Endothelial cell of umbilical vein (primary cell): Measurements from ENCODE around the gene RFESD. TPM values are rescaled to one million over a fixed set of nuclear protein-coding genes. Genes with fewer than 3 reads are reported as not detected.

Experiments used
- BruUV-seq: library from RNA; stranded (reverse); fragments of 400-500 nt; replicated peaks from 2 replicates; lab custom pipeline; 2021; lab: Mats Ljungman, UMichigan
- CTCF ChIA-PET: fragments of 300-600, 350-600 bp; sonication (Branson Sonifier 250); formaldehyde crosslinking; loops from one replicate; lab custom pipeline; 2021; ENCODE audit warnings: antibody characterized with exemption, inconsistent platforms; lab: Charles Lee
- POLR2A ChIA-PET: fragments of 300-600, 350-600 bp; sonication (Branson Sonifier 250); formaldehyde crosslinking; loops from one replicate; lab custom pipeline; 2021; ENCODE audit warnings: antibody characterized with exemption, inconsistent platforms; lab: Charles Lee
- DNase-seq: peaks from one replicate; pipeline ENCODE4 v3.0.0-alpha.2; 2011; ENCODE audit warnings: low read depth, low spot score
- FAIRE-seq: peaks from 2 replicates; lab custom pipeline; 2011; peaks lifted over from hg19 to GRCh38; lab: Jason Lieb, UNC
- H2AFZ ChIP-seq: 2 replicates; pipeline ENCODE4 v1.6.0; 2012; ENCODE audit warnings: low read depth, low read length, control low read depth, inconsistent platforms
- H3K27ac ChIP-seq: 2 replicates; pipeline ENCODE4 v1.5.1; 2011; ENCODE audit warnings: low read depth, mild to moderate bottlenecking, control low read depth, low read length, moderate library complexity; ENCODE audit not compliant: insufficient read depth
- H3K27me3 ChIP-seq, 2 experiments: 2 replicates each; pipeline versions ENCODE4 v1.6.0 to v1.6.1; 2011; ENCODE audit warnings: low read length in 2 of 2, mixed read lengths in 1 of 2; ENCODE audit not compliant: control insufficient read depth in 2 of 2, insufficient read depth in 2 of 2
- H3K36me3 ChIP-seq, 2 experiments: 2 replicates in 1 of 2; 3 replicates in 1 of 2; pipeline ENCODE4 v1.5.1; 2011; ENCODE audit warnings: low read length in 2 of 2, mild to moderate bottlenecking in 1 of 2, moderate library complexity in 1 of 2; ENCODE audit not compliant: control insufficient read depth in 2 of 2, insufficient read depth in 2 of 2; ENCODE audit errors: extremely low read depth in 1 of 2
- H3K4me1 ChIP-seq: 3 replicates; pipeline ENCODE4 v1.5.1; 2011; ENCODE audit warnings: mild to moderate bottlenecking, low read length; ENCODE audit not compliant: control insufficient read depth, insufficient read depth; ENCODE audit errors: extremely low read depth
- H3K4me2 ChIP-seq: 2 replicates; pipeline ENCODE4 v1.6.1; 2011; ENCODE audit warnings: low read length, control low read depth, mixed read lengths; ENCODE audit not compliant: insufficient read depth
- H3K4me3 ChIP-seq, 3 experiments: fragments of 200-600 bp in 1 of 3; sonication (generic), shearing (Covaris generic) in 1 of 3; replicated peaks in 1 of 3; 2 replicates each; pipeline ENCODE4 v1.5.1; 2011 to 2016; ENCODE audit warnings: control low read depth in 3 of 3, low read length in 3 of 3, mild to moderate bottlenecking in 2 of 3, inconsistent platforms in 1 of 3, low read depth in 1 of 3, moderate library complexity in 1 of 3; ENCODE audit not compliant: insufficient read depth in 1 of 3
- H3K79me2 ChIP-seq: 2 replicates; pipeline ENCODE4 v1.6.0; 2012; ENCODE audit warnings: low read length, inconsistent platforms; ENCODE audit not compliant: control insufficient read depth, insufficient read depth
- H3K9ac ChIP-seq: replicated peaks from 2 replicates; pipeline ENCODE3; 2011; ENCODE audit warnings: low read length, control low read depth; ENCODE audit not compliant: insufficient read depth; ENCODE audit errors: extremely low read depth
- H3K9me1 ChIP-seq: replicated peaks from 3 replicates; pipeline ENCODE4 v1.6.0; 2011; ENCODE audit warnings: mild to moderate bottlenecking, low read length; ENCODE audit not compliant: control insufficient read depth, insufficient read depth; ENCODE audit errors: extremely low read depth
- H3K9me3 ChIP-seq: replicated peaks from 2 replicates; pipeline ENCODE4 v1.5.1; 2012; ENCODE audit warnings: low read length, inconsistent platforms; ENCODE audit not compliant: control insufficient read depth, insufficient read depth
- H4K20me1 ChIP-seq: replicated peaks from 2 replicates; pipeline ENCODE3; 2011; ENCODE audit warnings: mild to moderate bottlenecking, low read length; ENCODE audit not compliant: control insufficient read depth, insufficient read depth; ENCODE audit errors: extremely low read depth
- EZH2 ChIP-seq: IDR thresholded peaks from 2 replicates; pipeline ENCODE4 v1.6.1; 2012; ENCODE audit warnings: borderline replicate concordance, low read depth, mild to moderate bottlenecking, moderate library complexity, low read length, inconsistent platforms; ENCODE audit not compliant: severe bottlenecking
- FOS ChIP-seq: IDR thresholded peaks from 2 replicates; pipeline ENCODE4 v1.6.1; 2011; ENCODE audit warnings: mild to moderate bottlenecking, low read length, moderate library complexity, borderline replicate concordance; ENCODE audit not compliant: insufficient read depth
- GATA2 ChIP-seq: IDR thresholded peaks from 2 replicates; pipeline ENCODE4 v1.7.0; 2011; ENCODE audit warnings: low read depth, mild to moderate bottlenecking, moderate library complexity, mixed read lengths, low read length; ENCODE audit not compliant: insufficient read length, insufficient read depth
- JUN ChIP-seq: IDR thresholded peaks from 2 replicates; pipeline ENCODE4 v1.6.1; 2011; ENCODE audit warnings: borderline replicate concordance, low read depth; ENCODE audit not compliant: insufficient read length, insufficient read depth
- MYC ChIP-seq: IDR thresholded peaks from one replicate; pipeline ENCODE4 v1.6.1; 2011; ENCODE audit warnings: mild to moderate bottlenecking, low read depth, low read length
- POLR2A ChIP-seq: IDR thresholded peaks from 2 replicates; pipeline ENCODE4 v1.6.1; 2012; ENCODE audit warnings: low read depth, mild to moderate bottlenecking, control low read depth, low read length
- POLR2AphosphoS5 ChIP-seq: IDR thresholded peaks from 2 replicates; pipeline ENCODE4 v1.6.1; 2012; ENCODE audit warnings: low read depth, mild to moderate bottlenecking, control low read depth, low read length, moderate library complexity; ENCODE audit not compliant: insufficient read depth
- dilution Hi-C: fragments of 300-500 bp; cut with MboI; formaldehyde crosslinking; loops from one replicate; pipeline ENCODE4 v1.15.0; 2019; ENCODE audit warnings: low sequenced_read_pairs; ENCODE audit not compliant: extremely low pct_ligation_motif_present
- intact Hi-C: fragments of 100-400 bp; cut with micrococcal nuclease; formaldehyde crosslinking; loops from one replicate; pipeline ENCODE4 v1.10.0; 2022
- polyA plus RNA-seq, 4 experiments: library from polyadenylated mRNA; depleted of rRNA in 3 of 4; stranded (reverse) in 3 of 4; unstranded in 1 of 4; fragments of >200 nt; gene quantifications; 2 replicates each; pipeline versions ENCODE4 v1.2.1 to v1.2.3, GENCODE V29; 2011 to 2012; ENCODE audit warnings: missing spikeins in 1 of 4
- total RNA-seq: library from RNA; stranded (reverse); gene quantifications from 2 replicates; pipeline ENCODE4 v1.2.3, GENCODE V29; 2021
- TF ChIP-seq, protein P1 (sequence below), 2 donors: IDR thresholded peaks; 1 replicate in 1 of 2; 2 replicates in 1 of 2; pipeline ENCODE4 v1.5.1; 2011; ENCODE audit warnings: low read length in 2 of 2, mild to moderate bottlenecking in 2 of 2, moderate library complexity in 2 of 2, control low read depth in 1 of 2, inconsistent platforms in 1 of 2, low read depth in 1 of 2; ENCODE audit not compliant: insufficient read depth in 1 of 2; ENCODE audit errors: extremely low read depth in 1 of 2
- TF ChIP-seq, protein P2 (sequence below): IDR thresholded peaks from 2 replicates; pipeline ENCODE4 v1.6.1; 2011; ENCODE audit not compliant: insufficient read depth, insufficient read length

Gene RFESD
- total and polyA plus RNA-seq, 2 donors (not counting 3 experiments of a cell fraction or from before 2014, with no cell fraction given) = 0.88 to 2.0 TPM

DNA sequence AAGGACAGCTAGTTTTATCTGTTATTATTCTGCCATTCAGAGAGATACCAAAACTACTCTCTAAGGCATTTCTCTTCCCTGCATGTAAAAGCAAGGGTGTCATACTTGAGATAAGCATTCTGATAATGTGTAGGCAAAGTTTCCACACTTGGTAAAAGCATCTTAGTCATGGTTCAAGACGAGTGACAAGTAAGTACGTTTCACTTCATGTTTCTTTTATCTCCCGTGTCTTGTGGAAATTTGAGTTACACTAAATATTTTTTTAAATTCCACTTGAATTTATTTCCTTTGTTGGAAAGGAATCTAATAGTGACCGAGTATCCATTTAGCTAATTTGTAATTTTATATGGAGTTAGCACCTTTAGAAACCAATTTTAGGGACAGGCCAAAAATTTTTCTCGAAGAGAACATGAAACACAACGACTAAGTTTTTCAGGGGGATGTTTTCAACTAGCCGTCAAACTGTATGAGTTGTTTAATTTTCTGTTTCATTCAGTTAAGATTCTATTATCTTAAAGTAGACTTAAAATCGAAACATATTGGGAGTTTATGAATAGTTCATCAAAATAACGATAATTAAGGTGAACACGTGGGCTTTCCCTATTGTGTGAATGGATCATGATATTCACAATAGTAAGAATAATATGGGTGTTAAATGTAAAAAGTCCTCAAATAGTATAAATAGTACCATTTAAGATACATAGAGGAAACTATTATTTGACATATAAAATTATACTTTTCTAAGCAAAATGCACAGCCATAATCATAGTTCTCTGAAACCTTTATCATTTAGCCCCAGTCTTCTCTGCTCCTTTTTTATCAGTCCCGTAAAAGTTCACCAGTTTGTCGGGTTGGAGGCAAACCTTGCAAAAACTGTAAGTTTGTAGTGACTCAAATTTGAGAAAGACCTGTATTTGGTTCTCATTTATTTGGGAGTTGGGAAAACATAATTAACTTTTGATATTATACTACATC, 1.6 kb downstream of the RFESD start:
- POLR2A ChIA-PET = interaction anchor here (1.8 kb wide), 1 partner anchor 83 kb away, joined by 6 read pairs; the partner anchor contains the start of gene RHOBTB3
- H3K4me2 ChIP-seq = no peak overlapping the region

DNA sequence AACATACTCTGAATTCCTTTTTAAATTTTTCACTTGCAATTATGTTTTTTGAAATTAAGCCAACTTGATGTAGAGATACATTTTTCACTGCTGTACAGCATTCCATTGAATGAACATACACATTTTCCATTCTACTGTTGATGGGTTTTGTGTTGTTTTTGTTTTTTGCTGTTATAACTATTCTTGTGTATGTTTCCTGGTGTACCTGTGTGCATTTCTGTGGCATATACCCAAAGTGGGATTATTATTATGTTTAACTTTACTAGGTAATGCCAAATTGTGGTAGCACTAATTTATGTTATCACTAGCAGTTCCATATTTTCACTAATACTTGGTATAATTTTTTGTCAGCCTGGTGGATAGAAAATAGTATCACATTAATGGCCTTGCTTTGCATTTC, 2.7 kb downstream of the RFESD start:
- no peak overlapping the region for H3K4me3 ChIP-seq
- CTCF ChIA-PET = interaction anchor here (0.7 to 1.1 kb wide), 3 partner anchors 132 to 203 kb away, joined by 3 to 4 read pairs (median 3); no protein-coding TSS in a partner anchor
- intact Hi-C loops = loop anchor here (5.0 to 10.0 kb wide), 2 partner anchors 313 to 946 kb away; partner anchors contain the start of gene ELL2

More for the DNA sequence above, 1.6 kb downstream of the RFESD start:
- CTCF ChIA-PET = interaction anchor here (0.7 to 2.7 kb wide), 6 partner anchors 16 to 209 kb away, joined by 3 to 15 read pairs (median 6); partner anchors contain the start of gene GLRX
- H2AFZ ChIP-seq = no peak overlapping the region
- dilution Hi-C loops (loop anchor here (25.0 kb wide), 1 partner anchor 189 kb away; no protein-coding TSS in a partner anchor), intact Hi-C loops (loop anchor here (5.0 to 10.0 kb wide), 2 partner anchors 314 to 947 kb away; partner anchors contain the start of gene ELL2)
- no peaks in the 10 kb centered on the region for H3K27me3 ChIP-seq
- H3K36me3 ChIP-seq = no peaks in the 10 kb centered on the region
- BruUV-seq = no TSS peak
- FAIRE-seq = no peak
- H3K79me2 ChIP-seq = no peaks in the 10 kb centered on the region
- TF ChIP-seq JUN = no peak
- peaks cover 9% of the 10 kb centered on the region for H3K4me1 ChIP-seq
- H3K9me1 ChIP-seq = no peaks in the 10 kb centered on the region
- no peak overlapping the region for H3K9ac ChIP-seq
- no peak for DNase-seq
- no peak overlapping the region for H3K4me3 ChIP-seq
- no peaks in the 10 kb centered on the region for H3K9me3 ChIP-seq
- H3K27ac ChIP-seq = no peak overlapping the region
- no peaks in the 10 kb centered on the region for H4K20me1 ChIP-seq

More for the DNA sequence above, 2.7 kb downstream of the RFESD start:
- no peaks in the 10 kb centered on the region for H3K9me1 ChIP-seq
- H3K27ac ChIP-seq = no peak overlapping the region
- no TSS peak for BruUV-seq
- peaks cover 9% of the 10 kb centered on the region for H3K4me1 ChIP-seq
- H2AFZ ChIP-seq = no peak overlapping the region
- H3K9ac ChIP-seq = no peak overlapping the region
- TF ChIP-seq, protein P1, sequence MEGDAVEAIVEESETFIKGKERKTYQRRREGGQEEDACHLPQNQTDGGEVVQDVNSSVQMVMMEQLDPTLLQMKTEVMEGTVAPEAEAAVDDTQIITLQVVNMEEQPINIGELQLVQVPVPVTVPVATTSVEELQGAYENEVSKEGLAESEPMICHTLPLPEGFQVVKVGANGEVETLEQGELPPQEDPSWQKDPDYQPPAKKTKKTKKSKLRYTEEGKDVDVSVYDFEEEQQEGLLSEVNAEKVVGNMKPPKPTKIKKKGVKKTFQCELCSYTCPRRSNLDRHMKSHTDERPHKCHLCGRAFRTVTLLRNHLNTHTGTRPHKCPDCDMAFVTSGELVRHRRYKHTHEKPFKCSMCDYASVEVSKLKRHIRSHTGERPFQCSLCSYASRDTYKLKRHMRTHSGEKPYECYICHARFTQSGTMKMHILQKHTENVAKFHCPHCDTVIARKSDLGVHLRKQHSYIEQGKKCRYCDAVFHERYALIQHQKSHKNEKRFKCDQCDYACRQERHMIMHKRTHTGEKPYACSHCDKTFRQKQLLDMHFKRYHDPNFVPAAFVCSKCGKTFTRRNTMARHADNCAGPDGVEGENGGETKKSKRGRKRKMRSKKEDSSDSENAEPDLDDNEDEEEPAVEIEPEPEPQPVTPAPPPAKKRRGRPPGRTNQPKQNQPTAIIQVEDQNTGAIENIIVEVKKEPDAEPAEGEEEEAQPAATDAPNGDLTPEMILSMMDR (IDR thresholded peaks at IDR 0.05; ENCODE audit: extremely low read depth in 1 of 2, insufficient read depth in 1 of 2, low read depth in 1 of 2, low read length in 2 of 2) = no peak
- TF ChIP-seq POLR2AphosphoS5 (no peak), MYC (no peak), EZH2 (no peak), POLR2A (no peak), GATA2 (no peak), FOS (no peak), JUN (no peak)
- TF ChIP-seq, protein P2, sequence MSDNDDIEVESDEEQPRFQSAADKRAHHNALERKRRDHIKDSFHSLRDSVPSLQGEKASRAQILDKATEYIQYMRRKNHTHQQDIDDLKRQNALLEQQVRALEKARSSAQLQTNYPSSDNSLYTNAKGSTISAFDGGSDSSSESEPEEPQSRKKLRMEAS = no peak
- DNase-seq (no peak), FAIRE-seq (no peak)
- POLR2A ChIA-PET = no interaction called here
- no peaks in the 10 kb centered on the region for H3K79me2 ChIP-seq
- no peaks in the 10 kb centered on the region for H3K36me3 ChIP-seq
- no peaks in the 10 kb centered on the region for H3K9me3 ChIP-seq
- H3K27me3 ChIP-seq = no peaks in the 10 kb centered on the region
- no peak overlapping the region for H3K4me2 ChIP-seq
- dilution Hi-C loops = loop anchor here (25.0 kb wide), 1 partner anchor 188 kb away; no protein-coding TSS in a partner anchor
- H4K20me1 ChIP-seq = no peaks in the 10 kb centered on the region
